Ovary (tissue), 3 donors: ENCODE results near the gene FARS2.

ENCODE experiments used
- CTCF ChIP-seq, 3 donors: fragments of 450-650 bp in 2 of 3; fragments of 200-600 bp in 1 of 3; IDR thresholded peaks; one replicate each; pipeline versions ENCODE4 v1.5.1 to v1.8.0; 2016 to 2022; ENCODE audit warnings: antibody characterized with exemption in 3 of 3, mild to moderate bottlenecking in 1 of 3
- POLR2A ChIP-seq: fragments of 450-650 bp; IDR thresholded peaks from one replicate; pipeline ENCODE4 v1.6.1; 2017; ENCODE audit warnings: antibody characterized with exemption, mild to moderate bottlenecking, moderate library complexity
- donor health status: DM: no; HTN: no; CAD: no.

GRCh38 chr6:5556011-5556410 lies 294.7 kb downstream of the FARS2 start:
- TF ChIP-seq CTCF (IDR thresholded peaks at IDR 0.05) (no peak), POLR2A (no peak)
